ENCODE results near the gene HOXB6.

Gene HOXB6

GRCh38 chr17:48611681-48612455 is 7.1 kb upstream of the HOXB6 start (continued):
- TF ChIP-seq ZFP69B (tag by site-specific recombination; IDR thresholded peaks at IDR 0.05), result peak; percentile 16; the same call in 1 of the 2 replicates
- peak; percentile 32 for TF ChIP-seq ZFHX2 (tag by site-specific recombination; conservative IDR thresholded peaks at IDR 0.05)
- no peak for TF ChIP-seq ZNF132 (tag by site-specific recombination; IDR thresholded peaks at IDR 0.05; ENCODE audit: borderline replicate concordance)
- TF ChIP-seq PRDM10 (tag by site-specific recombination; IDR thresholded peaks at IDR 0.05), result peak; percentile 99
- TF ChIP-seq YY2 (tag by site-specific recombination; IDR thresholded peaks at IDR 0.05), result 0 out of 2 replicates have a peak, but pooled peaks have one; percentile 20
- no peak for TF ChIP-seq ZNF571 (tag by site-specific recombination; IDR thresholded peaks at IDR 0.05)
- TF ChIP-seq REST (tag by site-specific recombination; IDR thresholded peaks at IDR 0.05), result no peak
- peak; percentile 82 for TF ChIP-seq ZBTB7A (tag by site-specific recombination; IDR thresholded peaks at IDR 0.05; ENCODE audit: low read depth)
- TF ChIP-seq GLIS1 (tag by site-specific recombination; IDR thresholded peaks at IDR 0.05), result peak; percentile 83
- peak; percentile 93 for TF ChIP-seq ZXDB (tag by site-specific recombination; IDR thresholded peaks at IDR 0.05)
- TF ChIP-seq ZNF544 (tag by site-specific recombination; IDR thresholded peaks at IDR 0.05), result no peak
- TF ChIP-seq ZIC2 (tag by site-specific recombination; IDR thresholded peaks at IDR 0.05), result peak; percentile 95
- peak; percentile 79 for TF ChIP-seq SP3 (tag by site-specific recombination; IDR thresholded peaks at IDR 0.05)
- TF ChIP-seq MEIS1 (CRISPR knock-in tag; IDR thresholded peaks at IDR 0.05; ENCODE audit: borderline replicate concordance), result no peak
- peak; percentile 89 for TF ChIP-seq ZNF366 (tag by site-specific recombination; conservative IDR thresholded peaks at IDR 0.05)
- peak; percentile 99 for TF ChIP-seq ZNF10 (tag by site-specific recombination; IDR thresholded peaks at IDR 0.05)
- peak; percentile 82 for TF ChIP-seq ZBTB48 (tag by site-specific recombination; IDR thresholded peaks at IDR 0.05)
- peak; percentile 96 for TF ChIP-seq ZBTB17 (tag by site-specific recombination; IDR thresholded peaks at IDR 0.05)
- peak; percentile 62; the same call in 1 of the 2 replicates for TF ChIP-seq ZNF843 (tag by site-specific recombination; IDR thresholded peaks at IDR 0.05)
- TF ChIP-seq ZSCAN30 (tag by site-specific recombination; IDR thresholded peaks at IDR 0.05), result peak; percentile 31; the same call in 1 of the 2 replicates
- TF ChIP-seq ZBTB49 (tag by site-specific recombination; IDR thresholded peaks at IDR 0.05; ENCODE audit: low read depth), result no peak
- TF ChIP-seq GFI1B (tag by site-specific recombination; IDR thresholded peaks at IDR 0.05), result no peak
- TF ChIP-seq ZNF302 (tag by site-specific recombination; IDR thresholded peaks at IDR 0.05; ENCODE audit: low read depth), result no peak
- TF ChIP-seq ZNF747 (tag by site-specific recombination; IDR thresholded peaks at IDR 0.05), result no peak
- no peak for TF ChIP-seq BCL11B (tag by site-specific recombination; IDR thresholded peaks at IDR 0.05; ENCODE audit: low read depth)
- TF ChIP-seq ZBTB44 (tag by site-specific recombination; IDR thresholded peaks at IDR 0.05), result peak; percentile 52; the same call in 1 of the 2 replicates
- TF ChIP-seq OSR2 (tag by site-specific recombination; IDR thresholded peaks at IDR 0.05), result peak; percentile 75
- TF ChIP-seq ZNF391 (tag by site-specific recombination; IDR thresholded peaks at IDR 0.05; ENCODE audit: borderline replicate concordance, low read depth), result peak; percentile 67; the same call in 1 of the 2 replicates
- TF ChIP-seq ZFP37 (tag by site-specific recombination; IDR thresholded peaks at IDR 0.05), result peak; percentile 81
- TF ChIP-seq FEZF1 (tag by site-specific recombination; IDR thresholded peaks at IDR 0.05), result peak; percentile 74
